ENCODE measurements around the gene PKP4. TPM values are rescaled to one million over a fixed set of nuclear protein-coding genes. Genes with fewer than 3 reads are reported as not detected.

Gene PKP4
- total RNA-seq, 1 experiment from 2014 or later, result 147 TPM

- Mint-ChIP-seq H3K9me3 (ENCODE audit: unreplicated experiment) (no peaks in the 10 kb centered on the region), H3K27ac (ENCODE audit: unreplicated experiment) (no peak overlapping the region), H3K4me1 (ENCODE audit: low read depth, unreplicated experiment) (peaks cover 12% of the 10 kb centered on the region), H3K4me3 (ENCODE audit: unreplicated experiment) (no peak overlapping the region), H3K27me3 (ENCODE audit: insufficient read depth, unreplicated experiment) (no peaks in the 10 kb centered on the region), H3K36me3 (ENCODE audit: insufficient read depth, unreplicated experiment) (no peaks in the 10 kb centered on the region)
- no peaks in the 10 kb centered on the region for H3K27me3 ChIP-seq (replicated peaks; ENCODE audit: control insufficient read depth, insufficient read depth, low read length)
- ChIA-PET POLR2A (no interaction called here), CTCF (interaction anchor here (1.4 kb wide), 1 partner anchor 27 kb away, joined by 4 read pairs; no protein-coding TSS in a partner anchor)
- BruUV-seq (replicated peaks), result no TSS peak
- intact Hi-C loops (cut with micrococcal nuclease; ENCODE audit: unreplicated experiment), result no loop called here
- peaks cover 17% of the 10 kb centered on the region for H3K4me1 ChIP-seq
- H3K9me3 ChIP-seq, result no peaks in the 10 kb centered on the region
- no peak overlapping the region for H3K4me3 ChIP-seq (ENCODE audit: low read depth, low read length)
- TF ChIP-seq CTCF (IDR thresholded peaks at IDR 0.05; ENCODE audit: insufficient read depth in 1 of 2, low read depth in 1 of 2, low read length in 1 of 2, severe bottlenecking in 1 of 2, unreplicated experiment in 1 of 2), result no peak
- no peaks in the 10 kb centered on the region for H3K36me3 ChIP-seq (ENCODE audit: control insufficient read depth, insufficient read depth, low read length)
- DNase-seq, result no peak
Observed at GRCh38 chr2:158726911-158727592, 270.3 kb downstream of the PKP4 start.

- no peaks in the 10 kb centered on the region for H3K27me3 ChIP-seq (replicated peaks; ENCODE audit: control insufficient read depth, insufficient read depth, low read length)
- ChIA-PET POLR2A (no interaction called here), CTCF (no interaction called here)
- no peaks in the 10 kb centered on the region for H3K36me3 ChIP-seq (ENCODE audit: control insufficient read depth, insufficient read depth, low read length)
- Mint-ChIP-seq H3K9me3 (ENCODE audit: unreplicated experiment) (no peaks in the 10 kb centered on the region), H3K36me3 (ENCODE audit: insufficient read depth, unreplicated experiment) (no peaks in the 10 kb centered on the region), H3K27ac (ENCODE audit: unreplicated experiment) (no peak overlapping the region), H3K27me3 (ENCODE audit: insufficient read depth, unreplicated experiment) (no peaks in the 10 kb centered on the region), H3K4me3 (ENCODE audit: unreplicated experiment) (no peak overlapping the region), H3K4me1 (ENCODE audit: low read depth, unreplicated experiment) (peaks cover 12% of the 10 kb centered on the region)
- no peak for DNase-seq
- H3K9me3 ChIP-seq, result no peaks in the 10 kb centered on the region
- H3K4me1 ChIP-seq, result peaks cover 14% of the 10 kb centered on the region
- no peak overlapping the region for H3K4me3 ChIP-seq (ENCODE audit: low read depth, low read length)
- BruUV-seq (replicated peaks), result no TSS peak
- intact Hi-C loops (cut with micrococcal nuclease; ENCODE audit: unreplicated experiment), result no loop called here
- TF ChIP-seq CTCF (IDR thresholded peaks at IDR 0.05; ENCODE audit: insufficient read depth in 1 of 2, low read depth in 1 of 2, low read length in 1 of 2, severe bottlenecking in 1 of 2, unreplicated experiment in 1 of 2), result no peak
Observed at GRCh38 chr2:158728422-158728821, 271.7 kb downstream of the PKP4 start.

- CTCF ChIA-PET, result no interaction called here
- intact Hi-C loops (cut with micrococcal nuclease; ENCODE audit: unreplicated experiment), result no loop called here
Observed at GRCh38 chr2:158729451-158729850, 272.7 kb downstream of the PKP4 start.

More at GRCh38 chr2:158729451-158729850, 272.7 kb downstream of the PKP4 start:
- Mint-ChIP-seq H3K9me3 (ENCODE audit: unreplicated experiment) (no peaks in the 10 kb centered on the region), H3K4me1 (ENCODE audit: low read depth, unreplicated experiment) (peaks cover 2% of the 10 kb centered on the region), H3K27me3 (ENCODE audit: insufficient read depth, unreplicated experiment) (no peaks in the 10 kb centered on the region), H3K4me3 (ENCODE audit: unreplicated experiment) (no peak overlapping the region), H3K27ac (ENCODE audit: unreplicated experiment) (no peak overlapping the region), H3K36me3 (ENCODE audit: insufficient read depth, unreplicated experiment) (no peaks in the 10 kb centered on the region)
- Histone ChIP-seq H3K36me3 (ENCODE audit: control insufficient read depth, insufficient read depth, low read length) (no peaks in the 10 kb centered on the region), H3K4me1 (peaks cover 6% of the 10 kb centered on the region), H3K27me3 (replicated peaks; ENCODE audit: control insufficient read depth, insufficient read depth, low read length) (no peaks in the 10 kb centered on the region), H3K9me3 (no peaks in the 10 kb centered on the region), H3K4me3 (ENCODE audit: low read depth, low read length) (no peak overlapping the region)
- POLR2A ChIA-PET, result no interaction called here
- BruUV-seq (replicated peaks), result no TSS peak
- no peak for TF ChIP-seq CTCF (IDR thresholded peaks at IDR 0.05; ENCODE audit: insufficient read depth in 1 of 2, low read depth in 1 of 2, low read length in 1 of 2, severe bottlenecking in 1 of 2, unreplicated experiment in 1 of 2)
- DNase-seq, result no peak
